GM12892 (cell line): ENCODE measurements around the gene WDR31.
"Not testable (repeated sequence)": the region's sequence is repeated elsewhere in the genome, so short reads cannot be mapped to it uniquely, and the experiment has no call there.

ENCODE experiments used
- DNase-seq: peaks from one replicate; pipeline ENCODE4 v3.0.0; 2011; ENCODE audit not compliant: insufficient read length
- FAIRE-seq: peaks from 2 replicates; lab custom pipeline; 2011; peaks lifted over from hg19 to GRCh38; lab: Jason Lieb, UNC
- POLR2A ChIP-seq: IDR thresholded peaks from 2 replicates; pipeline ENCODE4 v1.6.1; 2011; ENCODE audit warnings: low read depth, low read length, control low read depth
- POLR2AphosphoS5 ChIP-seq: IDR thresholded peaks from 2 replicates; pipeline ENCODE4 v1.6.1; 2011; ENCODE audit warnings: low read depth, low read length, control low read depth
- TAF1 ChIP-seq: IDR thresholded peaks from 2 replicates; pipeline ENCODE4 v1.6.1; 2011; ENCODE audit warnings: low read depth, mild to moderate bottlenecking, control low read depth, low read length, borderline replicate concordance

WDR31 gene

GRCh38 chr9:113301548-113301947 lies 38.5 kb downstream of the WDR31 start:
- DNase-seq (no peak), FAIRE-seq (no peak)
- TF ChIP-seq POLR2A (no peak), TAF1 (no peak), POLR2AphosphoS5 (no peak)

GRCh38 chr9:113299800-113300292 lies 40.2 kb downstream of the WDR31 start:
- TF ChIP-seq POLR2AphosphoS5: no peak
- TF ChIP-seq POLR2A: no peak
- TF ChIP-seq TAF1: no peak
- FAIRE-seq: no peak
- DNase-seq: no peak

- DNase-seq (no peak), FAIRE-seq (no peak)
- TF ChIP-seq POLR2AphosphoS5 (no peak), POLR2A (no peak), TAF1 (no peak)
Observed at GRCh38 chr9:113298924-113299770, 40.9 kb downstream of the WDR31 start.

- no peak for DNase-seq
- no peak for FAIRE-seq
- no peak for TF ChIP-seq POLR2AphosphoS5
- TF ChIP-seq POLR2A: no peak
- no peak for TF ChIP-seq TAF1
Observed at GRCh38 chr9:113298311-113298710, 41.8 kb downstream of the WDR31 start.

GRCh38 chr9:113296796-113297558 lies 43.1 kb downstream of the WDR31 start:
- TF ChIP-seq POLR2AphosphoS5: no peak
- TF ChIP-seq POLR2A: no peak
- TF ChIP-seq TAF1: no peak
- FAIRE-seq (no peak), DNase-seq (no peak)

- DNase-seq, FAIRE-seq: not testable (repeated sequence)
Observed at GRCh38 chr9:113296247-113296646, 43.8 kb downstream of the WDR31 start.

GRCh38 chr9:113293285-113293878 lies 46.7 kb downstream of the WDR31 start:
- no peak for TF ChIP-seq TAF1
- no peak for TF ChIP-seq POLR2A
- no peak for TF ChIP-seq POLR2AphosphoS5
- DNase-seq (no peak), FAIRE-seq (no peak)

GRCh38 chr9:113290052-113290607 lies 49.9 kb downstream of the WDR31 start:
- no peak for DNase-seq
- FAIRE-seq: no peak
- TF ChIP-seq POLR2AphosphoS5: no peak

- FAIRE-seq (no peak), DNase-seq (no peak)
- TF ChIP-seq POLR2AphosphoS5: no peak
- no peak for TF ChIP-seq POLR2A
- no peak for TF ChIP-seq TAF1
Observed at GRCh38 chr9:113289091-113289490, 51.0 kb downstream of the WDR31 start.

- no peak for DNase-seq
- no peak for TF ChIP-seq TAF1
- TF ChIP-seq POLR2AphosphoS5: no peak
- TF ChIP-seq POLR2A: no peak
- no peak for FAIRE-seq
Observed at GRCh38 chr9:113281356-113281755, 58.7 kb downstream of the WDR31 start.

GRCh38 chr9:113278840-113279239 lies 61.2 kb downstream of the WDR31 start:
- DNase-seq (no peak), FAIRE-seq (no peak)
- TF ChIP-seq TAF1 (no peak), POLR2AphosphoS5 (no peak), POLR2A (no peak)
